GM19324 (cell line): Measurements from ENCODE around the gene ANKRD16.

Experiments used
- ATAC-seq: cut with Tn5 transposase; IDR thresholded peaks from one replicate; pipeline ENCODE4 v1.9.1; 2021; ENCODE audit warnings: mild to moderate bottlenecking, moderate library complexity; ENCODE audit not compliant: unreplicated experiment, low FRiP score

The ANKRD16 gene

DNA sequence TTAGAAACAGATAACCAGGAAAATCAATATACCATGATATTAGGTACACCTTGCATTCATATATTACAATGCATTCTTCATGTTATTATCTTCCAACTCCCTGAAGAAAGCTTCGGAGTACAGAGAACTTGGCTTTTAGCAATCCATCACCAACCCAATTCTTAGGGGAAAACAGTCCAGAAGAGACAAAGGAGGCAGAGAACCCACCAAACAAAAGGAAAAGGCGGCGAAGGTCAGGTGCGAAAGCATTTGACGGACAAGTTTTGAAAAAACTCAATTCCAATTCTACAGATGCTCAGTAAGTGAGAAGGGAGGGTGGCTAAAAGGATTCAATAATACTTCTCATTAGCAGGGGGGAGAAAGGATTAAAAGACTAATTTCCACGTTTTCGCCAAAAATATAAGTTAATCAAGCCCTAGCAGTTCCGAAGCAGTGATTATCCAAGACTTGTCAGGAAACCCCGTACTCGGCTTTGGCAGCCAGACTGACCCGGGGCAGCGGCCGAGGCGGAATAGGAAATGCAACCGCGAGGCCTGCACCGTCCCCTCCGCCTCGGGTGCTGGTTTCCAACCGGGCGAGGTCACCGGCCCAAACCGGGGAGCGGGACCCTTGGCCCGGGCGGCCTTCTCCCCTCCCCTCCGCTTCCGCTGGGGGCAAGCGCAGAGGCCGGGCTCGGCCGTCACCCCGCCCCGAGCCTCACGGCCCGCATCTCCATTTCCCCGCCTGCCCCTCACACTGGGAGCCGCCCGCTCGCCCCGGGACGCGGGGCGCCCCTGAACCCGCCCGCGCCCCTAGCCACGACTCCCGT, 77.2 kb downstream of the ANKRD16 start:
- peak; percentile 36 for ATAC-seq
